Progenitor cell of endocrine pancreas (in vitro differentiated cells): Measurements from ENCODE around the gene IER5. TPM values are rescaled to one million over a fixed set of nuclear protein-coding genes. Genes with fewer than 3 reads are reported as not detected.
"Not testable (repeated sequence)": the region's sequence is repeated elsewhere in the genome, so short reads cannot be mapped to it uniquely, and the experiment has no call there.

Source experiments
- DNase-seq: peaks from one replicate; pipeline ENCODE4 v3.0.0; 2021; ENCODE audit warnings: low spot score; ENCODE audit not compliant: unreplicated experiment
- H3K27ac Mint-ChIP-seq: 2 replicates; pipeline ENCODE4 v1.8.0; 2021; ENCODE audit warnings: mild to moderate bottlenecking, moderate library complexity, mixed read lengths
- H3K27me3 Mint-ChIP-seq: 2 replicates; pipeline ENCODE4 v1.8.0; 2021; ENCODE audit warnings: mixed read lengths
- H3K36me3 Mint-ChIP-seq: 2 replicates; pipeline ENCODE4 v1.8.0; 2022; ENCODE audit warnings: mixed read lengths; ENCODE audit not compliant: insufficient read depth
- H3K4me1 Mint-ChIP-seq: 2 replicates; pipeline ENCODE4 v1.8.0; 2021; ENCODE audit warnings: low read depth, mixed read lengths
- H3K4me3 Mint-ChIP-seq: 2 replicates; pipeline ENCODE4 v1.8.0; 2021; ENCODE audit warnings: low read depth, mild to moderate bottlenecking, moderate library complexity, mixed read lengths
- H3K9me3 Mint-ChIP-seq: 2 replicates; pipeline ENCODE4 v1.8.0; 2021; ENCODE audit warnings: low read depth, mixed read lengths
- long read RNA-seq: library from polyadenylated mRNA; unstranded; transcript quantifications from one replicate; pipeline ENCODE4 v2.0.0, GENCODE V29; 2020
- total RNA-seq: library from RNA; stranded (reverse); gene quantifications from 2 replicates; pipeline ENCODE4 v1.2.1, GENCODE V29; 2021
- TF ChIP-seq, protein P1 (sequence below): fragments of 200-600 bp; sonication (generic); IDR thresholded peaks from one replicate; pipeline ENCODE4 v1.5.0; 2021; ENCODE audit warnings: antibody characterized with exemption, mild to moderate bottlenecking; ENCODE audit not compliant: unreplicated experiment

Gene IER5
- total RNA-seq: 1.7 and 2.3 TPM in 2 replicates
- long read RNA-seq, full-length matches to known transcripts: 1 of 1 reads
- long read RNA-seq, partial matches to known transcripts: 0 of 1 reads
- long read RNA-seq, other reads (novel, unspliced or antisense): 0 of 1 reads

GRCh38 chr1:181088079-181089016, at the start of gene IER5:
IER5 (plus strand) TSS chr1:181088700; CDS start chr1:181088903, 203 bp downstream.
- Mint-ChIP-seq H3K36me3 (no peaks in the 10 kb centered on the region), H3K27ac (peak within 1 kb of the TSS; percentile 91), H3K4me1 (peaks cover 23% of the 10 kb centered on the region)

GRCh38 chr1:181040284-181040865, 48.1 kb upstream of the IER5 start:
- H3K27me3 Mint-ChIP-seq: no peaks in the 10 kb centered on the region
- no peak for DNase-seq

More at GRCh38 chr1:181088079-181089016, at the start of gene IER5:
- Mint-ChIP-seq H3K27me3 (peaks cover 62% of the 10 kb centered on the region), H3K9me3 (no peaks in the 10 kb centered on the region), H3K4me3 (peak within 1 kb of the TSS; percentile 89)
- peak; percentile 91 for DNase-seq
- TF ChIP-seq, protein P1, sequence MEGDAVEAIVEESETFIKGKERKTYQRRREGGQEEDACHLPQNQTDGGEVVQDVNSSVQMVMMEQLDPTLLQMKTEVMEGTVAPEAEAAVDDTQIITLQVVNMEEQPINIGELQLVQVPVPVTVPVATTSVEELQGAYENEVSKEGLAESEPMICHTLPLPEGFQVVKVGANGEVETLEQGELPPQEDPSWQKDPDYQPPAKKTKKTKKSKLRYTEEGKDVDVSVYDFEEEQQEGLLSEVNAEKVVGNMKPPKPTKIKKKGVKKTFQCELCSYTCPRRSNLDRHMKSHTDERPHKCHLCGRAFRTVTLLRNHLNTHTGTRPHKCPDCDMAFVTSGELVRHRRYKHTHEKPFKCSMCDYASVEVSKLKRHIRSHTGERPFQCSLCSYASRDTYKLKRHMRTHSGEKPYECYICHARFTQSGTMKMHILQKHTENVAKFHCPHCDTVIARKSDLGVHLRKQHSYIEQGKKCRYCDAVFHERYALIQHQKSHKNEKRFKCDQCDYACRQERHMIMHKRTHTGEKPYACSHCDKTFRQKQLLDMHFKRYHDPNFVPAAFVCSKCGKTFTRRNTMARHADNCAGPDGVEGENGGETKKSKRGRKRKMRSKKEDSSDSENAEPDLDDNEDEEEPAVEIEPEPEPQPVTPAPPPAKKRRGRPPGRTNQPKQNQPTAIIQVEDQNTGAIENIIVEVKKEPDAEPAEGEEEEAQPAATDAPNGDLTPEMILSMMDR: no peak

DNA sequence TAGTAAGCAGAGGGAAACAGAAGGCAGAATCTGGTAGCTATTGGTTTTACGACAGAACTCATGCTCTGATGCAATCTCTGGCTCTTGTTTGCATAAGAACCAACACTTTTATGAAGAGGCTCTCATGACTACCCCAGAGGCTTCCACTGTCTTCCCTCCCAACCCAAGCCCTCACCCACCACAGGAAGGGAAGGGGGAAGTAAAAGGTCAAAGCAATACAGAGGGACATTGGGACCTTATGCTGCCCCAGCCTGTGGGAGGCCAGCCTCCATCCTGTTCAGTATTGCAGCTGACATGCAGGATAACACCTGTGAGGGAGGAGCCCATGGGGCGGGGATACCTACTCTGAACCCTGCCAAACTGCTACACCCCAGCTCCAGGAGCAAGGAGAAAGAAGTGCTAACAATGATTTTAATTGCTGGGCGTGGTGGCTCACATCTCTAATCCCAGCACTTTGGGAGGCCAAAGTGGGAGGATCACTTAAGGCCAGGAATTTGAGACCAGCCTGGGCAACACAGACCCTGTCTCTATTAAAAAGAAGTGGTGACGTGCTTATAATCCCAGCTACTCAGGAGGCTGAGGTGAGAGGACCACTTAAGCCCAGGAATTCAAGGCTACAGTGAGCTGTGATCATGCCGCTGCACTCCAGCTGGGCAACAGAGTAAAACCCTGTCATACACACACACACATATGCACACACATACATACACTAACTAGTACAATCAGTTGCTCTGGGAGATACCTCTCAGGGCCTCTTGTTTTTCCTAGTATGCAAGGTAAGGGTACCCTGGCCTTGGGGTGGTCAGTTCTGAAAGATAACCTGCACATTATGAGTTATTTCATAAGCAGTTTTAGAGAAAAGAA, 45.2 kb upstream of the IER5 start:
- no peak overlapping the region for H3K27ac Mint-ChIP-seq
- no peak for DNase-seq
- H3K9me3 Mint-ChIP-seq: peaks cover 6% of the 10 kb centered on the region
- no peak overlapping the region for H3K4me3 Mint-ChIP-seq
- no peaks in the 10 kb centered on the region for H3K27me3 Mint-ChIP-seq
- TF ChIP-seq, protein P1: no peak
- H3K36me3 Mint-ChIP-seq: peaks cover 2% of the 10 kb centered on the region
- peaks cover 2% of the 10 kb centered on the region for H3K4me1 Mint-ChIP-seq

More at GRCh38 chr1:181040284-181040865, 48.1 kb upstream of the IER5 start:
- Mint-ChIP-seq H3K4me3 (no peak overlapping the region), H3K36me3 (no peaks in the 10 kb centered on the region), H3K9me3 (no peaks in the 10 kb centered on the region), H3K4me1 (peaks cover 2% of the 10 kb centered on the region), H3K27ac (no peak overlapping the region)
- TF ChIP-seq, protein P1: no peak

DNA sequence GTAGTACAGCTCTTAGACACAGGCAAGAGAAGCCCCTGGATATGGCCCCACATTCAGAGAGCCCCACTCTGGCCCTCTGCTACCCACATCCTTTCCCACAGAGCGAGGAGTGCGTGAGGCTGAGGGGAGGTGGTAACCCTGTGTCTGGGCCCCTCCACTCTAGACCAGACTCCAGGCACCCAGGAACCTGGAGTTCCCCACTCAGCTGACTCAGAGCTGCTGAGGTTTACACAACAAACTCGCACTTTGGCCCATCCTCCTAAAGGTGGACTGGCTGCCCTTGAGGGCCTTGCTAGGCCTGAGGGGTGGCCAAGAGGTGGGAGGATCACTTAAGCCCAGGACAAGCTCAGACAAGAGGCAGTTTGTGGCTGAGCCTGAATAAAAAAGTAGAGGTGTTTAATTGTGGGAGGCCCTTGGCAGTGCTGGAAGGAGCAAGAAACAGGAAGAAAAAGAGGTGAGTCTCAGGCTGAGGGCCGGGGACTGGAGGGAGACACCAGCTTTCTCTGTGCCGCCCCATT, 44.0 kb upstream of the IER5 start:
- peaks cover 6% of the 10 kb centered on the region for H3K9me3 Mint-ChIP-seq
- H3K4me3 Mint-ChIP-seq: no peak overlapping the region
- H3K27me3 Mint-ChIP-seq: no peaks in the 10 kb centered on the region
- peaks cover 2% of the 10 kb centered on the region for H3K4me1 Mint-ChIP-seq
- no peak for DNase-seq
- no peak overlapping the region for H3K27ac Mint-ChIP-seq
- TF ChIP-seq, protein P1: no peak
- peaks cover 2% of the 10 kb centered on the region for H3K36me3 Mint-ChIP-seq

DNA sequence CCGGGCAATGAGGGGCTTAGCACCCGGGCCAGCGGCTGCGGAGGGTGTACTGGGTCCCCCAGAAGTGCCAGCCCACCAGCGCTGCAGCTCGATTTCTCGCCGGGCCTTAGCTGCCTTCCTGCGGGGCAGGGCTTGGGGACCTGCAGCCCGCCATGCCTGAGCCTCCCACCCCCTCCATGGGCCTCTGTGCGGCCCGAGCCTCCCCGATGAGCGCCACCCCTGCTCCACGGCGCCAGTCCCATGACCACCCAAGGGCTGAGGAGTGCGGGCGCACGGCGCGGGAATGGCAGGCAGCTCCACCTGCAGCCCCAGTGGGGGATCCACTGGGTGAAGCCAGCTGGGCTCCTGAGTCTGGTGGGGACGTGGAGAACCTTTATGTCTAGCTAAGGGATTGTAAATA, 42.6 kb upstream of the IER5 start:
- DNase-seq, H3K4me3 Mint-ChIP-seq, H3K27ac Mint-ChIP-seq, H3K27me3 Mint-ChIP-seq, H3K4me1 Mint-ChIP-seq, H3K9me3 Mint-ChIP-seq, H3K36me3 Mint-ChIP-seq: not testable (repeated sequence)
